Astrocyte (in vitro differentiated cells and primary cell): Measurements from ENCODE around the gene AATK. TPM values are rescaled to one million over a fixed set of nuclear protein-coding genes. Genes with fewer than 3 reads are reported as not detected.

Experiments used
- DNase-seq: peaks from one replicate; pipeline ENCODE4 v3.0.0-alpha.2; 2010; ENCODE audit warnings: low read depth
- FAIRE-seq: peaks from 2 replicates; lab custom pipeline; 2011; peaks lifted over from hg19 to GRCh38; lab: Jason Lieb, UNC
- H2AFZ ChIP-seq: 2 replicates; pipeline ENCODE4 v1.6.0; 2012; ENCODE audit warnings: low read depth, low read length, inconsistent platforms
- H3K27ac ChIP-seq: 2 replicates; pipeline ENCODE4 v1.5.1; 2011; ENCODE audit warnings: low read depth, low read length, inconsistent platforms
- H3K27me3 ChIP-seq: 2 replicates; pipeline ENCODE4 v1.6.0; 2011; ENCODE audit warnings: low read length, inconsistent platforms; ENCODE audit not compliant: insufficient read depth
- H3K36me3 ChIP-seq: 2 replicates; pipeline ENCODE4 v1.5.1; 2011; ENCODE audit warnings: low read length, inconsistent platforms; ENCODE audit not compliant: insufficient read depth
- H3K4me1 ChIP-seq: 2 replicates; pipeline ENCODE4 v1.5.1; 2011; ENCODE audit warnings: low read length, inconsistent platforms; ENCODE audit not compliant: insufficient read depth
- H3K4me2 ChIP-seq: 2 replicates; pipeline ENCODE4 v1.6.0; 2012; ENCODE audit warnings: low read length, inconsistent platforms
- H3K4me3 ChIP-seq: 2 replicates; pipeline ENCODE4 v1.5.1; 2011; ENCODE audit warnings: low read depth, mild to moderate bottlenecking, low read length, inconsistent platforms; ENCODE audit not compliant: insufficient read depth
- H3K79me2 ChIP-seq: 2 replicates; pipeline ENCODE4 v1.6.0; 2012; ENCODE audit warnings: mild to moderate bottlenecking, low read length, inconsistent platforms; ENCODE audit not compliant: insufficient read depth
- H3K9ac ChIP-seq: 2 replicates; pipeline ENCODE4 v1.6.0; 2012; ENCODE audit warnings: mild to moderate bottlenecking, low read length, inconsistent platforms
- H3K9me3 ChIP-seq: 2 replicates; pipeline ENCODE4 v1.5.1; 2012; ENCODE audit warnings: low read depth, mild to moderate bottlenecking, low read length, inconsistent platforms; ENCODE audit not compliant: insufficient read depth
- H4K20me1 ChIP-seq: 2 replicates; pipeline ENCODE4 v1.6.0; 2012; ENCODE audit warnings: low read length, inconsistent platforms; ENCODE audit not compliant: insufficient read depth
- H3K27ac Mint-ChIP-seq: one replicate; pipeline ENCODE4 v1.8.0; 2021; ENCODE audit warnings: mild to moderate bottlenecking, mixed read lengths; ENCODE audit not compliant: unreplicated experiment
- H3K27me3 Mint-ChIP-seq: one replicate; pipeline ENCODE4 v1.8.0; 2021; ENCODE audit warnings: low read depth, mixed read lengths; ENCODE audit not compliant: unreplicated experiment
- H3K36me3 Mint-ChIP-seq: one replicate; pipeline ENCODE4 v1.8.0; 2021; ENCODE audit warnings: low read depth, mixed read lengths; ENCODE audit not compliant: unreplicated experiment
- H3K4me1 Mint-ChIP-seq: one replicate; pipeline ENCODE4 v1.8.0; 2021; ENCODE audit warnings: low read depth, mixed read lengths; ENCODE audit not compliant: unreplicated experiment
- H3K4me3 Mint-ChIP-seq: one replicate; pipeline ENCODE4 v1.8.0; 2021; ENCODE audit warnings: mild to moderate bottlenecking, moderate library complexity, mixed read lengths; ENCODE audit not compliant: unreplicated experiment
- H3K9me3 Mint-ChIP-seq: one replicate; pipeline ENCODE4 v1.8.0; 2021; ENCODE audit warnings: mild to moderate bottlenecking, mixed read lengths; ENCODE audit not compliant: unreplicated experiment
- CTCF ChIP-seq: IDR thresholded peaks from 2 replicates; pipeline ENCODE4 v1.5.1; 2011; ENCODE audit warnings: low read depth, mild to moderate bottlenecking, inconsistent platforms, low read length, moderate library complexity; ENCODE audit not compliant: insufficient read depth
- EZH2 ChIP-seq: IDR thresholded peaks from 2 replicates; pipeline ENCODE4 v1.6.1; 2012; ENCODE audit warnings: mild to moderate bottlenecking, low read length, inconsistent platforms; ENCODE audit not compliant: insufficient read depth
- total RNA-seq: library from RNA; stranded (reverse); gene quantifications from 2 replicates; pipeline ENCODE4 v1.2.1, GENCODE V29; 2021

Gene AATK
- total RNA-seq, 1 donor from 2014 or later: 0.54 TPM

GRCh38 chr17:81112450-81112849 lies 53.6 kb downstream of the AATK start:
- Mint-ChIP-seq H3K9me3 (no peaks in the 10 kb centered on the region), H3K4me3 (no peak overlapping the region), H3K36me3 (no peaks in the 10 kb centered on the region), H3K27ac (no peak overlapping the region), H3K27me3 (no peaks in the 10 kb centered on the region), H3K4me1 (peaks cover 2% of the 10 kb centered on the region)
- Histone ChIP-seq H3K4me2 (no peak overlapping the region), H3K9me3 (no peaks in the 10 kb centered on the region), H3K27ac (no peak overlapping the region), H2AFZ (no peak overlapping the region), H3K79me2 (no peaks in the 10 kb centered on the region), H3K4me1 (no peaks in the 10 kb centered on the region), H4K20me1 (peaks cover 9% of the 10 kb centered on the region), H3K4me3 (no peak overlapping the region), H3K27me3 (no peaks in the 10 kb centered on the region), H3K9ac (no peak overlapping the region), H3K36me3 (no peaks in the 10 kb centered on the region)
- FAIRE-seq (no peak), DNase-seq (no peak)
- TF ChIP-seq EZH2 (no peak), CTCF (no peak)

GRCh38 chr17:81111066-81111465 lies 55.0 kb downstream of the AATK start:
- Mint-ChIP-seq H3K27me3 (no peaks in the 10 kb centered on the region), H3K9me3 (no peaks in the 10 kb centered on the region), H3K4me3 (no peak overlapping the region), H3K4me1 (no peaks in the 10 kb centered on the region), H3K36me3 (peaks cover 4% of the 10 kb centered on the region), H3K27ac (no peak overlapping the region)
- no peak overlapping the region for H3K4me3 ChIP-seq
- FAIRE-seq (no peak), DNase-seq (no peak)
- H2AFZ ChIP-seq: no peak overlapping the region
- no peak overlapping the region for H3K9ac ChIP-seq
- H3K4me1 ChIP-seq: no peaks in the 10 kb centered on the region
- no peaks in the 10 kb centered on the region for H3K27me3 ChIP-seq
- no peak overlapping the region for H3K27ac ChIP-seq
- H3K4me2 ChIP-seq: no peak overlapping the region
- no peaks in the 10 kb centered on the region for H3K9me3 ChIP-seq
- no peaks in the 10 kb centered on the region for H3K79me2 ChIP-seq
- TF ChIP-seq CTCF: no peak
- peaks cover 9% of the 10 kb centered on the region for H4K20me1 ChIP-seq
- H3K36me3 ChIP-seq: no peaks in the 10 kb centered on the region

GRCh38 chr17:81110488-81111040 lies 55.5 kb downstream of the AATK start:
- Mint-ChIP-seq H3K4me1 (no peaks in the 10 kb centered on the region), H3K4me3 (no peak overlapping the region)

More at GRCh38 chr17:81110488-81111040, 55.5 kb downstream of the AATK start:
- DNase-seq (no peak), FAIRE-seq (no peak)
- no peaks in the 10 kb centered on the region for H3K36me3 ChIP-seq
- TF ChIP-seq CTCF (no peak), EZH2 (no peak)
- Mint-ChIP-seq H3K27ac (no peak overlapping the region), H3K9me3 (no peaks in the 10 kb centered on the region), H3K36me3 (peaks cover 4% of the 10 kb centered on the region), H3K27me3 (no peaks in the 10 kb centered on the region)
- H2AFZ ChIP-seq: no peak overlapping the region
- no peaks in the 10 kb centered on the region for H3K9me3 ChIP-seq
- no peaks in the 10 kb centered on the region for H3K27me3 ChIP-seq
- H3K4me1 ChIP-seq: no peaks in the 10 kb centered on the region
- no peaks in the 10 kb centered on the region for H3K79me2 ChIP-seq
- H4K20me1 ChIP-seq: peaks cover 9% of the 10 kb centered on the region
- no peak overlapping the region for H3K4me3 ChIP-seq
- no peak overlapping the region for H3K9ac ChIP-seq
- no peak overlapping the region for H3K27ac ChIP-seq
- no peak overlapping the region for H3K4me2 ChIP-seq
